ENCODE data around the gene MED25.

DNA sequence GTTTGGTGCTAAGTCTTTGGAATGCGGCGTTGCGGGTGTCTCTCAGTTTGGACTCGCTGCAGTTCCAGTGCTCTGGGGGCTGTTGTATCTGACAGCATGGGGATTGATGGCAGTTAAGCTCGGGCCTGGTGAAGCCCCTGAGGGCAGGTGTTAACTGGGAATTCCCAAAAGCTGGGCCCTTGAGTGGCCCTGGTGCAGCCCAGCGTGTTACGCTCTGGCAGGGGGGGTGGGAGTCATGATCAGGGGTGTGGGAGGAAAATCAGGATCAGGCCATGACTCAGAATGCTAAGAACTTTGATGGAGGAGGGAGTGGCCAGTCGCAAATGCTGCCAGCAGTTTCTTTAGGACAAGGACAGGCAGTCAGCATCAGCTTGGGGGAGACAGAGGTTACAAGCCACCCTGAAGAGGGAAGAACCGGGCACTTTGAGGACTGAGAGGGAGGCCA, 31.7 kb upstream of the MED25 start:
- TF ChIP-seq, protein P1, sequence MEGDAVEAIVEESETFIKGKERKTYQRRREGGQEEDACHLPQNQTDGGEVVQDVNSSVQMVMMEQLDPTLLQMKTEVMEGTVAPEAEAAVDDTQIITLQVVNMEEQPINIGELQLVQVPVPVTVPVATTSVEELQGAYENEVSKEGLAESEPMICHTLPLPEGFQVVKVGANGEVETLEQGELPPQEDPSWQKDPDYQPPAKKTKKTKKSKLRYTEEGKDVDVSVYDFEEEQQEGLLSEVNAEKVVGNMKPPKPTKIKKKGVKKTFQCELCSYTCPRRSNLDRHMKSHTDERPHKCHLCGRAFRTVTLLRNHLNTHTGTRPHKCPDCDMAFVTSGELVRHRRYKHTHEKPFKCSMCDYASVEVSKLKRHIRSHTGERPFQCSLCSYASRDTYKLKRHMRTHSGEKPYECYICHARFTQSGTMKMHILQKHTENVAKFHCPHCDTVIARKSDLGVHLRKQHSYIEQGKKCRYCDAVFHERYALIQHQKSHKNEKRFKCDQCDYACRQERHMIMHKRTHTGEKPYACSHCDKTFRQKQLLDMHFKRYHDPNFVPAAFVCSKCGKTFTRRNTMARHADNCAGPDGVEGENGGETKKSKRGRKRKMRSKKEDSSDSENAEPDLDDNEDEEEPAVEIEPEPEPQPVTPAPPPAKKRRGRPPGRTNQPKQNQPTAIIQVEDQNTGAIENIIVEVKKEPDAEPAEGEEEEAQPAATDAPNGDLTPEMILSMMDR (IDR thresholded peaks at IDR 0.05): no peak
- no peak for TF ChIP-seq POLR2AphosphoS5 (IDR thresholded peaks at IDR 0.05)
- TF ChIP-seq POLR2A (IDR thresholded peaks at IDR 0.05): no peak
